DND-41 (cell line): Measurements from ENCODE around the gene DOK4.

ENCODE experiments used
- ATAC-seq: fragments of 200-7000 bp; cut with Tn5 transposase; 3 replicates; pipeline ENCODE4 v1.9.1; 2021; ENCODE audit warnings: low read depth; ENCODE audit not compliant: insufficient read depth
- DNase-seq: peaks from one replicate; pipeline ENCODE4 v3.0.0-alpha.2; 2020
- H2AFZ ChIP-seq: 2 replicates; pipeline ENCODE4 v1.6.0; 2012; ENCODE audit warnings: low read depth, low read length
- H3K27ac ChIP-seq: 2 replicates; pipeline ENCODE4 v1.5.1; 2012; ENCODE audit warnings: low read length, inconsistent platforms
- H3K27me3 ChIP-seq: fragments of 200-600 bp; sonication (generic); 2 replicates; pipeline ENCODE4 v1.6.0; 2012; ENCODE audit warnings: low read length, mild to moderate bottlenecking, inconsistent platforms; ENCODE audit not compliant: insufficient read depth, poor library complexity
- H3K36me3 ChIP-seq: 2 replicates; pipeline ENCODE4 v1.5.1; 2012; ENCODE audit warnings: low read length, inconsistent platforms; ENCODE audit not compliant: insufficient read depth
- H3K4me1 ChIP-seq: 2 replicates; pipeline ENCODE4 v1.5.1; 2012; ENCODE audit warnings: mild to moderate bottlenecking, low read length; ENCODE audit not compliant: insufficient read depth
- H3K4me2 ChIP-seq: 2 replicates; pipeline ENCODE4 v1.6.0; 2012; ENCODE audit warnings: mild to moderate bottlenecking, moderate library complexity, low read length, inconsistent platforms; ENCODE audit not compliant: insufficient read depth
- H3K4me3 ChIP-seq, 2 experiments: fragments of 200-600 bp in 1 of 2; shearing (Covaris generic) in 1 of 2; 2 replicates each; pipeline ENCODE4 v1.5.1; 2012 to 2016; ENCODE audit warnings: inconsistent platforms in 2 of 2, low read length in 2 of 2, mild to moderate bottlenecking in 2 of 2, low read depth in 1 of 2, moderate library complexity in 1 of 2
- H3K79me2 ChIP-seq: 2 replicates; pipeline ENCODE4 v1.6.0; 2012; ENCODE audit warnings: low read length, inconsistent platforms; ENCODE audit not compliant: insufficient read depth
- H3K9ac ChIP-seq: 2 replicates; pipeline ENCODE4 v1.6.0; 2012; ENCODE audit warnings: low read depth, mild to moderate bottlenecking, inconsistent platforms, low read length, moderate library complexity
- H3K9me3 ChIP-seq: 2 replicates; pipeline ENCODE4 v1.5.1; 2012; ENCODE audit warnings: low read length, moderate library complexity, mild to moderate bottlenecking, inconsistent platforms; ENCODE audit not compliant: insufficient read depth, severe bottlenecking
- H4K20me1 ChIP-seq: 2 replicates; pipeline ENCODE4 v1.6.0; 2012; ENCODE audit warnings: low read length; ENCODE audit not compliant: insufficient read depth
- EZH2 ChIP-seq: IDR thresholded peaks from 3 replicates; pipeline ENCODE4 v1.6.1; 2012; ENCODE audit warnings: borderline replicate concordance, low read depth, mild to moderate bottlenecking, moderate library complexity, low read length, inconsistent platforms; ENCODE audit not compliant: severe bottlenecking
- TF ChIP-seq, protein P1 (sequence below): IDR thresholded peaks from 2 replicates; pipeline ENCODE4 v1.5.1; 2012; ENCODE audit warnings: borderline replicate concordance, low read length, moderate library complexity, mild to moderate bottlenecking; ENCODE audit not compliant: poor library complexity, severe bottlenecking; ENCODE audit errors: extremely low read depth

DOK4 gene

DNA sequence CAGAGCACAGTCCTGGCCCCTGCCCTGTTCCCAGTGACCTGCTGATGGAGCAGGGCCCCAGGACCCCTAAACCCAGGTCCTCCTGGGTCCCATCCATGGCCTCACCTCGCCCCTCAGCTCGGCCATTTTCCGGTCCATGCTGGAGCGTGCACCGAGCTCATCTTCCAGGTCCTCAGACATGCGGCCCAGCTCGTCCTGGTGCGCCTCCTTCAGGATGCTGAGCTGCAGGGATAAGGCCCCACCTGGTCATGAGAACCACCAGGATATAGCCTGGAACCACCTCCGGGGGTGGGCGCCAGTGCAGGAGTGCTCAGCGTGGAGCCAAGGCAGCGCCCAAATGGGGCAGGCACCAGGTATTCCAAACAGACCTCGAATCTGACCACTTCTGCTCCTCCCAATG, 32.2 kb upstream of the DOK4 start:
- Histone ChIP-seq H4K20me1 (peaks cover 3% of the 10 kb centered on the region; the same call in 1 of the 2 replicates), H2AFZ (no peak overlapping the region), H3K27me3 (no peaks in the 10 kb centered on the region), H3K36me3 (no peaks in the 10 kb centered on the region), H3K79me2 (no peaks in the 10 kb centered on the region), H3K4me1 (no peaks in the 10 kb centered on the region), H3K4me2 (no peak overlapping the region), H3K27ac (no peak overlapping the region), H3K4me3 (no peak overlapping the region), H3K9ac (no peak overlapping the region), H3K9me3 (no peaks in the 10 kb centered on the region)
- no peak for DNase-seq
- TF ChIP-seq, protein P1, sequence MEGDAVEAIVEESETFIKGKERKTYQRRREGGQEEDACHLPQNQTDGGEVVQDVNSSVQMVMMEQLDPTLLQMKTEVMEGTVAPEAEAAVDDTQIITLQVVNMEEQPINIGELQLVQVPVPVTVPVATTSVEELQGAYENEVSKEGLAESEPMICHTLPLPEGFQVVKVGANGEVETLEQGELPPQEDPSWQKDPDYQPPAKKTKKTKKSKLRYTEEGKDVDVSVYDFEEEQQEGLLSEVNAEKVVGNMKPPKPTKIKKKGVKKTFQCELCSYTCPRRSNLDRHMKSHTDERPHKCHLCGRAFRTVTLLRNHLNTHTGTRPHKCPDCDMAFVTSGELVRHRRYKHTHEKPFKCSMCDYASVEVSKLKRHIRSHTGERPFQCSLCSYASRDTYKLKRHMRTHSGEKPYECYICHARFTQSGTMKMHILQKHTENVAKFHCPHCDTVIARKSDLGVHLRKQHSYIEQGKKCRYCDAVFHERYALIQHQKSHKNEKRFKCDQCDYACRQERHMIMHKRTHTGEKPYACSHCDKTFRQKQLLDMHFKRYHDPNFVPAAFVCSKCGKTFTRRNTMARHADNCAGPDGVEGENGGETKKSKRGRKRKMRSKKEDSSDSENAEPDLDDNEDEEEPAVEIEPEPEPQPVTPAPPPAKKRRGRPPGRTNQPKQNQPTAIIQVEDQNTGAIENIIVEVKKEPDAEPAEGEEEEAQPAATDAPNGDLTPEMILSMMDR, result no peak
- TF ChIP-seq EZH2, result no peak
- no peak for ATAC-seq

DNA sequence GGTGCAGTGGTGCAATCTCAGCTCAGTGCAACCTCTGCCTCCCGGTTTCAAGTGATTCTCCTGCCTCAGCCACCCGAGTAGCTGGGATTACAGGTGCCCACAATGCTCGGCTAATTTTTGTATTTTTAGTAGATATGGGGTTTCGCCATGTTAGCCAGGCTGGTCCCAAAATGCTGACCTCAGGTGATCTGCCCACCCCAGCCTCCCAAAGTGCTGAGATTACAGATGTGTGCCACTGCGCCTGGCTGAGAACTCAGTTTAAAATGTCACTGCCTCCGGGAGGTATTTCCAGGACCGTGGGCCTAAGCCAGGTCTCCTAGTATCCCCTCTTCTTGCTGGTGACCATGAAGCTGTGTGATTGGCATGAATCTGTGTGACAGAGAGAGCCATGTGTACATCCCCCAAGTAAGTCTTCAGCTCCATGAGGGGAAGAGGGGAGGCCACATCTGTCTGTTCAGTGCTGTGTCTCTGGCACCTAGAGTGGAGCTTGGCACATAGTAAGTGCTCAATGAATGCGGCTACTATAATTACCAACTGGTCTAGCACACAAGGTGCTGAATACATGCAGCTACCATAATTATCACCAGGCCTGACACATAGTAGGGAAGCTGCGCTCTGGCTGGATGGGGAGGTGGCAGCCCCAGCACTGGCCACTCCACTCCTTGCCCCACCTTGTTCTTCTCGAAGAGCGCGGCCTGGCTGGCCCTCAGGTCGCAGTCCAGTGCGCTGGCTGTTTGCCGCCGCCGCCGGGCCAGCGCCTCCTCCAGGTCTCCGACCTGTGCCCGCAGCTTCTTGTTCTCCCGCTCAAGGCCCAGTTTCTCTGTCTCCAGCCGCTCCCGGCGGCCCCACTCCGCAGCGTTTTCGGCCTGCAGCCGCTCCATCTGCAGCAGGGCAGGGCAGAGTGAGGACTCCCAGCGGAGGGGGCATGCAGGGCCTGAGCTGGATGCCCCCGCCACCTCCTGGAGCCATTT, 31.4 kb upstream of the DOK4 start:
- Histone ChIP-seq H3K27ac (no peak overlapping the region), H3K36me3 (no peaks in the 10 kb centered on the region), H3K4me2 (no peak overlapping the region), H3K4me1 (no peaks in the 10 kb centered on the region), H2AFZ (no peak overlapping the region), H3K79me2 (no peaks in the 10 kb centered on the region), H3K27me3 (no peaks in the 10 kb centered on the region), H3K4me3 (no peak overlapping the region), H4K20me1 (peaks cover 3% of the 10 kb centered on the region; the same call in 1 of the 2 replicates), H3K9me3 (no peaks in the 10 kb centered on the region), H3K9ac (no peak overlapping the region)
- TF ChIP-seq EZH2, result no peak
- TF ChIP-seq, protein P1, result no peak
- DNase-seq, result no peak
- no peak for ATAC-seq

DNA sequence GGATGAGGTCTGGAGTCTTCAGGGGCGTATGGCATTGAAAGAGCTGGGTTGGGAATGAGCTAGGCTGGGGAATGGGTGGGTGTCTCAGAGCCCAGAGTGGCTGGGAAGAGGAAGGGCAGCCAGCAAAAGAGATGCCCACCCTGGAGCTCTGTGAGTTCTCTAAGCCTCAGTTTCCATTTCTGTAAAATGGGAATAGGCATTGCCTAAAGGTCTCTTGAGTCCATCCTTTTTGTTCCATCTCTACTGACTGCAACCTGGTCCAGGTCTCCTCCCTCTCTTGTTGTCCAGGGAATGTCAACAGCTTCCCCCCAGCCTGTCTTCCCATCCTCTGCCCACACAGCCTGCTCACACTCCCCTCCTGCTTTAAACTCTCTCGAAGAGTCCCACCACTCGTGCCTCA, 30.5 kb upstream of the DOK4 start:
- H3K4me1 ChIP-seq, result no peaks in the 10 kb centered on the region
- no peak overlapping the region for H3K4me2 ChIP-seq
- H3K79me2 ChIP-seq, result no peaks in the 10 kb centered on the region
- no peak overlapping the region for H3K9ac ChIP-seq
- no peaks in the 10 kb centered on the region for H3K9me3 ChIP-seq
- no peak for TF ChIP-seq EZH2
- ATAC-seq, result no peak
- H3K4me3 ChIP-seq, result no peak overlapping the region
- no peak overlapping the region for H2AFZ ChIP-seq
- peaks cover 3% of the 10 kb centered on the region; the same call in 1 of the 2 replicates for H4K20me1 ChIP-seq
- no peaks in the 10 kb centered on the region for H3K36me3 ChIP-seq
- H3K27me3 ChIP-seq, result no peaks in the 10 kb centered on the region
- no peak overlapping the region for H3K27ac ChIP-seq
- DNase-seq, result no peak

DNA sequence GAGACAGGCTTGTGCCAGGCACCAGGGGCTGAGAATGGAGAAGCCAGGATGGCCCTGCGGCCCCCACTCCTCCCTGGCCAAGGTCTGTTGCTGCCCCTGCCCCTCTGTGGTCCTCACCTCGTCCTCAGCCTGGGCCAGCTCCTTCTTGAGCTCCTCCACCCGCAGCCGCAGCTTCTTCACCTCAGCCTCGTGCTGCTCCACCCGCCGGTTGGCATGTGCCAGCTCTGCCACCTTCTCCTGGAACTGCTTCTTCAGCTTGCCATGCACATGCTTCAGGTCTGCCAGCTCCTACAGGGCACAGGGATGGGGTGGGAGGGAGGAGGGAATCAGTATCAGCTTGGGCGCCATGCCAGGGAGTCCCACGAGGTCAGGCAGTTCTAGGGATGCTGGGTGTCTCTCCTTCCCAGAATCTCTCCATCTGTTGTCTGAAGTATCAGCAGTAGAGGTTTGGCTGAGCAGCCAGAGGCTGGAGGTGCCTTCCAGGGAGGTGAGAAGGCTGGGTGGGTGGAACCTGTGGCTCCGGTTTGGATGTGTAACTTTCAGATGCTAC, 30.0 kb upstream of the DOK4 start:
- Histone ChIP-seq H3K9me3 (no peaks in the 10 kb centered on the region), H3K36me3 (no peaks in the 10 kb centered on the region), H4K20me1 (peaks cover 3% of the 10 kb centered on the region; the same call in 1 of the 2 replicates), H3K27me3 (no peaks in the 10 kb centered on the region), H3K4me2 (no peak overlapping the region), H2AFZ (no peak overlapping the region), H3K79me2 (no peaks in the 10 kb centered on the region), H3K27ac (no peak overlapping the region), H3K9ac (no peak overlapping the region), H3K4me1 (no peaks in the 10 kb centered on the region), H3K4me3 (no peak overlapping the region)
- DNase-seq (no peak), ATAC-seq (no peak)
- TF ChIP-seq EZH2, result no peak
- TF ChIP-seq, protein P1, result no peak
